Stimulated activated CD8-positive, alpha-beta memory T cell treated with anti-CD3 and anti-CD28 coated beads, Interleukin-2, amount 100 ng/mL, for 1 hour (primary cell): ENCODE data around the gene SVIL.
"Not testable (repeated sequence)": the region's sequence is repeated elsewhere in the genome, so short reads cannot be mapped to it uniquely, and the experiment has no call there.

Experiments used
- DNase-seq, 2 donors: peaks; one replicate each; pipeline ENCODE4 v3.0.0-alpha.2; 2020; ENCODE audit warnings: low read depth in 2 of 2

The SVIL gene

DNA sequence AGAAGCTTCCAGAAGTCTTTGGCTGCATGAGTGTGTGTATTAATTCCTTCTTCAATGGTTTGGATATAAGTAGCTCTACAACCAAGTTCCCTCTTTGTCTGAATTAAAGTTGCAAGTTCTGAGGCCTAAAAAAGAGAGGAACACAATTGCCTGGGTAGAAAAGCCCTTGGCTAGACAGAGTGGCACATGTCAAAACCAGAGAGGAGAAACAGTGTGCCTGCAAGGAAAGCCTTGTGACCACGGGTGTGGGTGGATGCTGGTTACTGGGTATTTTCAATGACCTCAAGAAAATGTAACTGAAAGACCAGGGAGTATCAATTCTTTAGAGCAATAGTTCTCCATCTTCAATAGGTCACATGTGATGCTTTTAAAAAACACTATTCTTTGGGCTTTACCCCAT is 148.3 kb downstream of the SVIL start:
- no peak for DNase-seq

DNA sequence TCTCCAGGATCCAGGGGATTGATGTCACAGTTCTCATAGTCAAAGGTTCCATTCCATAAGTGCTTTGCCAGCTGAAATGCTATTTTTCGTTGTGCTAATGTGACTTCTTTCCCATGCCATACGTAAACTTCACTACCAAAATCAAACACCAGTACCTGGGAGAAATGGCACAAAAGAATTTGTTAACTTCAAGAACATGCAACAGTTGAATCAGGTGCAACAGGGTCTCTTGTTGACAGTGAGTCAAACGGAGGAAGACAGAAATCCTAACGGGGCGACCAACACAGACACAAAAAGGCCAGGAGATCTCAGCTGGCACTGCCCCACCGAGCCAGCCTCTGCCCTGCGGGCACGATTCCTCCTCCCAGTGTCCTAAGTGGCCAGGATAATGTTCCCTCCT is 150.1 kb downstream of the SVIL start:
- DNase-seq: not testable (repeated sequence)

DNA sequence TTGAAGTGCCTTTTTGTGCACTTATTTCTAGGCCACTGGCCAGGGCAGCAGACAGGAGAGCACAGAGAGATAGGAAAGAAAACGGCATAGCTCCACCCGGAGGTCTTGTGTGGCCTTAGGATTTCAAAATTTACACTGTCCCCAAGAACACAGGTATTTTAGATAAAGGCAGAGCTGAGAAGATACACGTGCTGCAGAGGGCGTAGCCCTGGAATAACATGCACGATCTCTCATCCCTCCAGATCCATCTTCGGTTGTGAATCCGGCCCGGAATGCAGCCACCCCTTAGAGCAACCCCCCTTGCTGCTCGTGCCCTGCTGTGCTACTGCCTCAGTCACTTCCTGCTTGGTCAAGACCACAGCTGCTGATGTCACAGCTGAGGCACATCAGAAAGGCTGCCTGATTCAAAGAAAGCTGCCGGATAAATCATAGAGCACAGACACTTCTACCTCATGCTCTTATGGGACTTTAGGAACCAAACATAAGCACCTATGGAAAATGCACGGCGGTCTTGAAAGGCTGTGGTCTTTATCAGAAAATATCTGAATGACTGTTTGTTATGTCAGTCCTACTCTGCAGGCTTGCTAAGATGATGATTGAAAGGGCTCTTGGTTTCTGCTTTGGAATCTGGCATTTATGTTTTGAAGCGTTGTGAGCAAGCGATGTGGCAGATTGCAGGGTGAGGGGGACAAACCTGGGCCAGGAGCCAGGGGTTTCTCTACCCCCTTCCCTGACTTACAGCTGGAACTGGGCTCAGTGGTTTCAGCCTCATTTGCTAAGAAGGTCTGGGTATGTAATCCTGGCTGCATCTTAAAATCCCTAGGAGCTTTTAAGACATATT is 152.0 kb downstream of the SVIL start:
- DNase-seq: no peak

- no peak for DNase-seq
Observed at GRCh38 chr10:29481906-29482440, 152.8 kb downstream of the SVIL start.

GRCh38 chr10:29479981-29480954 is 154.5 kb downstream of the SVIL start:
- no peak for DNase-seq

- no peak for DNase-seq
Observed at GRCh38 chr10:29479081-29479925, 155.5 kb downstream of the SVIL start.

DNA sequence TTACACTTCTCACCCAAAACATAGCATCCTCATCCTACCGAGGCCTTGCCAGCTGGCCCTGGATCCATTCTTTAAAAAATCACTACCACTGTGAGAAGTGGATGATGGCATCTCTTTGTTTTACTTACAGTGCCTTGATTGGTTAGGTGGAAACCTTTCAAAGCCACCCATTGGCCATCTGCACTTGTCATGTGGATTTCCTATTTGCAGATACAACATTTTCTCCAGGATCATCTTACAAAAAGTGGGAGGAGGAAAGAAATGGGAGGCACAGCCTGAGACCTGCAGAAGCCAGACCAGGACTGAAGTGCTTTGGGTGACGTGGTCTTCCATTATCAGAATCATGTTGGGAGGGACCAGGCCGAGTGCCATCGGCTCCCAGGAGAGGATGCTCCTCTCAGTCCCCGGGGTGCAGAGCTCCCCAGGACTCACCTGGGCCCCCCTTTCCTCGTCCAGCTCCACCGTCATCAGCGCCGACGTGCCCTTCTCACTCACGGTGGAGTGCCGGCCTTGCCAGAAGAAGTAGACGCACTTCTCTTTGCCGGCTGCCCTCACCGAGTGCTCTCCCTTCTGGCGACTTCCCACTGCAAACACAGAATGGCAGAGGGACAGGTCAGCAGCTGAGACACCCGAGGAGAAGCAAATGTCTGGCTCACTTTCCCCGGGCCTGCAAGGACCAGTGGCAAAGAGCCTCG is 161.2 kb downstream of the SVIL start:
- no peak for DNase-seq

GRCh38 chr10:29473087-29473356 is 161.7 kb downstream of the SVIL start:
- no peak for DNase-seq

DNA sequence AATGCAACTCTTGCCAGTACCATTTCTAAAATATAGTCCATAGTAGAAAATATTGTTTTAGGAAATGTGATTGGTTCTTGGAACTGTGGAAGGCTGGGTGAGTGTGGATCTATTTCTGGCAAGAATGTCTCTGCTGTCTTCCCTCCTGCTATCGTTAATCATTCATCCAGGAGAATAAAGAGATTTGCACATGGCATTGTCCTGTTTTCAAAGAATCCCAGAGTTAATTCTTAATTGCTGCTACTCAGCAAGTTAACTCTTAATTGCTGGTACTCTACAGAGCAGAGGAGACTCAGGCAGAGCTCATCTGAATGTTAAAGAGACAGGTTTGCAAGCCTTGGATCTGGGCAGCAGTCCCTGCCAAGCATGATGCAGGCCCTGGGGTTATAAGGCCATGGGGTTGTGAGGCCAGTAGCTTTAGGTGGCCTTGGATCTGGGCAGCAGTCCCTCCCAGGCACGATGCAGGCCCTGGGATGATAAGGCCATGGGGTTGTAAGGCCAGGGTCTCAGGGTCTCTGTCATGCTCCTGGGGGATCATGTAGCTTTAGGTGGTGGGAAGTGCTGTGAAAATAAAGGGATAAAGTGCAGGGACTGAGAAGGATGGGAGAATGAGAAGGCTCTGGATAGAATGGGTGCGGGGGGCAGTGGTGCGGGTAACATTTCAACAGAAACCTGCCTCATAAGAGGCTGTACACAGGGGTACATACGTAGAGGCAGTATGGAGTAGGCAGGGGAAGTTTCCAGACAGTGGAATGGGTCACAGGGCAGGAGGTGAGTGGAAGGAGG is 162.3 kb downstream of the SVIL start:
- DNase-seq: no peak

- DNase-seq: no peak
Observed at GRCh38 chr10:29471544-29471859, 163.3 kb downstream of the SVIL start.

GRCh38 chr10:29470843-29471543 is 163.8 kb downstream of the SVIL start:
- no peak for DNase-seq

DNA sequence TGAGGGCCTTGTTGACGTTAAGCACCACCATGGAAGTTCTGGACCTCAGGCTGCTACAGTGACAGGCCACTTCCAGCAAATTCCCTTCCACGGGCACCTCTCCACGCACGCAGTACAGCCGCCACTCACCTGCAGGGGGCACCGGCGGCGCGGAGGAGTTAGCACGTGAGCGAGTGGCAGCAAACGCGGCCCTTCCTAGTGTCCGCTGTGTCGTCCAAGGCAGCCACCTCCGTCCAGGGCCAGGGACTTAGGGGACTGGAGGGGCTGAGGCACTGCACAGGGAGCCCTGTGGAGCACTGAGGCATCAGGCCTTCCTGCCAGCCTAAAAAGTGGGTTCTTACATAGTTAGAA is 164.4 kb downstream of the SVIL start:
- no peak for DNase-seq

- DNase-seq: no peak
Observed at GRCh38 chr10:29469481-29470354, 165.1 kb downstream of the SVIL start.

DNA sequence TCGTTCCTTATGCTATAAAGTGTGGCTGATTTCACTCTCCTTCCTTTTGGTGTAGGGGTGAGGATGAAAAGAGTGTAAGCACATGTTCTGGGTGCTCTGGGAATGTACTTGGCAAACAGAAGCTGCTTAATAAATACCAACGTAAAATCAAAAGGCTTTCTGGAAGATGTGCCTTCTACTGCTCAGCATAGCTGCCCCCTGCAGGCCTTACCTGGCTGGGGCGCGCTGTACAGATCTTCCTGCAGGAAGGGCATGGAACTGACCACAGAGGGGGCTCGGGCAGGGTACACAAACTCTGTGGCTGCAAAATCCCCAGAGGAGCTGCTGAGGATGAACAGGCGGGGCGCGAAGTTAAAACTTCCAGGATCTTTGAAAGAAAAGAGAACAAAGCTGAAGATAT is 169.4 kb downstream of the SVIL start:
- DNase-seq: no peak

- not testable (repeated sequence) for DNase-seq
Observed at GRCh38 chr10:29464671-29465171, 170.1 kb downstream of the SVIL start.

GRCh38 chr10:29461042-29461441 is 173.7 kb downstream of the SVIL start:
- no peak for DNase-seq

GRCh38 chr10:29458190-29458589 is 176.6 kb downstream of the SVIL start:
- not testable (repeated sequence) for DNase-seq

- no peak for DNase-seq
Observed at GRCh38 chr10:29455095-29455494, 179.7 kb downstream of the SVIL start.

DNA sequence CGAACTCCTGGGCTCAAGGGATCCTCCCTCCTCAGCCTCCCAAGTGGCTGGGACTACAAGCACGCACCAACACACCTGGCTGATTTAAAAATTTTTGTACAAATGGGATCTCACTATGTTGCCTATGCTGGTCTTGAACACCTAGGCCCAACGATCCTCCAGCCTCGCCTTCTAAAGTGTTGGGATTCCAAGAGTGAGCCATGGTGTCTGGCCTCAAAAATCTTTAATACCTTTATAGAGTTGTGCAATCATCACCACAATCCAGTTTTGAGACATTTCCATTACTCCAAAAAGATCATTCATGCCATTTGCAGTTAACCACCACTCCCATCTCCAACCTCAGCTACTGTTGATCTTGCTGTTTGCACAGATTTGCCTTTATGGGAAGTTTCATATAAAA is 180.5 kb downstream of the SVIL start:
- no peak for DNase-seq
